GM12872 (cell line): Measurements from ENCODE around the gene OTP.

Source experiments
- TF ChIP-seq, protein P1 (sequence below): IDR thresholded peaks from 3 replicates; pipeline ENCODE4 v1.5.1; 2011; ENCODE audit warnings: low read depth, mild to moderate bottlenecking, low read length, moderate library complexity; ENCODE audit not compliant: insufficient read depth

Gene OTP

DNA sequence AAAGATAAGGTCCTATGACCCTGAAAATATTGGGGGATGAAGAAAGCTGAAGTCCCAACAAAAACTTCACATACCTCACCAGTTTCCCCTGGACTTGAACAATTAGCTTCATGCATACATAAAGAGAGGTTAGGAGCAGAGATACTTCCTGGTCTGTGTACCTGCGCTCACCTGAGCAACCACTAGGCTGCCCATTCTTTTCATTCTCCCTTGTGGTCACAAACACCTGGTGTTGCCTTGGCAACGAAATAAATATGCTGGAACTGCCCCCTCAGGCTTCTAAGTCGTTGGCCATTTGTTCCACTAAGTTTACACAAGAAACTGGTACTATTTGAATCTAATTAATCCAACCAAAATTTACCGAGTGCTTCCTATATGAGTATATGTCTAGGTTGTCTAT is 18.1 kb downstream of the OTP start:
- TF ChIP-seq, protein P1, sequence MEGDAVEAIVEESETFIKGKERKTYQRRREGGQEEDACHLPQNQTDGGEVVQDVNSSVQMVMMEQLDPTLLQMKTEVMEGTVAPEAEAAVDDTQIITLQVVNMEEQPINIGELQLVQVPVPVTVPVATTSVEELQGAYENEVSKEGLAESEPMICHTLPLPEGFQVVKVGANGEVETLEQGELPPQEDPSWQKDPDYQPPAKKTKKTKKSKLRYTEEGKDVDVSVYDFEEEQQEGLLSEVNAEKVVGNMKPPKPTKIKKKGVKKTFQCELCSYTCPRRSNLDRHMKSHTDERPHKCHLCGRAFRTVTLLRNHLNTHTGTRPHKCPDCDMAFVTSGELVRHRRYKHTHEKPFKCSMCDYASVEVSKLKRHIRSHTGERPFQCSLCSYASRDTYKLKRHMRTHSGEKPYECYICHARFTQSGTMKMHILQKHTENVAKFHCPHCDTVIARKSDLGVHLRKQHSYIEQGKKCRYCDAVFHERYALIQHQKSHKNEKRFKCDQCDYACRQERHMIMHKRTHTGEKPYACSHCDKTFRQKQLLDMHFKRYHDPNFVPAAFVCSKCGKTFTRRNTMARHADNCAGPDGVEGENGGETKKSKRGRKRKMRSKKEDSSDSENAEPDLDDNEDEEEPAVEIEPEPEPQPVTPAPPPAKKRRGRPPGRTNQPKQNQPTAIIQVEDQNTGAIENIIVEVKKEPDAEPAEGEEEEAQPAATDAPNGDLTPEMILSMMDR, result 0 out of 3 replicates have a peak, but pooled peaks have one; percentile 22

DNA sequence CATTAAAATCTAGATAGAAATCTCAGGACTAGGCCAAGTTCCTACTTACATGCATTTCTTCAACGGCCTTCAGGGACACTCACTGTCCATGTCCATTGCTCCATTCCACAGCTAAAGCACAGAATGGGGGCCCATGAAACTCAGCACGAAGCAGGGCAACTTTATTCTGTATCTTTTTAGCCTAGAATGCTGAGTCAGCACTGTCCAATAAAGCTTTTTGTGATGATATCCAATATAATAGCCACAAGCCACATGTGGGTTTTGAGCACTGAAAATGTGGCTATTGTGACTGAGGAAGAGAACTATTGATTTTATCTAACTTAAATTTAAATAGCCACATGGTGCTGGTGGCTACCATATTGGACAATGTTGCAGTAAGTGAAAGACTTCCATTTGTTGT is 21.6 kb downstream of the OTP start:
- TF ChIP-seq, protein P1, result no peak

DNA sequence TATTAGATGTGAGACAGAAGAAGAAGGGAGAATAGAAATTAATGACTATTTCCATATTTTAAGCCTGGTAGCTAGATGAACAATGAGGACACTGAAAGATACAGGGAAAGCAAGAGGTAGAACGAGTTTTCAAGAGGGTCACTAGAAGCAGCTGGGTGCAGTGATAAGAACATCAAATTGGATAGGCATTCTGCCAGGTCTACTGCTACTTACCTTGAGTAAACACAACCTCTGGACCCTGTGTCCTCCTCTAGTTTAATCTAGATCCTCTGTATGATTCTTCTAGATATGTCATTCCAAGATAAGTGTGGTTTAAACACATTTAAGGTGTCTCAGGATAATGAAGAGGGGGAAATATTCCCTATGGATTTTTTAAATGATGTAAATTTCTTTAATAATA is 31.2 kb downstream of the OTP start:
- TF ChIP-seq, protein P1, result no peak

DNA sequence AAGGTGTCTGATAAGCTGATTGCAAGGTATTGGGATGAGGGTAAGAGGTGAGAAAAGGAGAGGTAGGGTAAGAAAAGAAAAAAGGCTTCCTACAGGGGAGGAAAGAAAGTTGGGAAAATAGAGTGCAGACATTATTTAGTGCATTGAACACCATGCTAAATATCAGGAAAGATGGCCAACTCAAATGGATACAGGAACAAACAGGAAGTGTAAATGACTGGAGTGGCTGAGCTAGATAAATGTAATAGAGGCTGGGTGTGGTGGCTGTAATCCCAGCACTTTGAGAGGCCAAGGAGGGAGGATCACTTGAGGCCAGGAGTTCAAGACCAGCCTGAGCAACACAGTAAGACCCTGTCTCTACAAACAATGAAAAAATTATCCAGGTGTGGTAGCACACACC is 32.2 kb downstream of the OTP start:
- TF ChIP-seq, protein P1, result no peak

DNA sequence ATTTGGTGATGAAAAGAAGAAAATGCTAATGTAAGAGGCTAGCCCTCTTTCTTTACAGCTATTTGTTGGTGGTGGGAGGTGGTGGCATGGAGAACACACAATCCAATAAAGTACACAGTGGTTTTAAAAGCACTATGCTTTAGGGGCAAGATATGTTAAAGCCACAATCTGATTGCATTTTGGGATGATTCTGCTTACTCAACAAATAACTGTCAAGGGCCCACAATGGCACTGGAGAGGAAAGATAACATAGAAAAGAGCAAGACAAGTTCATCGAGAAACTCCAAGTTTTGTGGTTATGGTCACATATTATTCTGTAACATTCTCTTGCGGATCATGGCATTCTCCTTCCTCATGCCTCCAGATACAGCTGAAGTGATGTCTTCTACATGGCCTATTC is 38.8 kb downstream of the OTP start:
- TF ChIP-seq, protein P1, result no peak

DNA sequence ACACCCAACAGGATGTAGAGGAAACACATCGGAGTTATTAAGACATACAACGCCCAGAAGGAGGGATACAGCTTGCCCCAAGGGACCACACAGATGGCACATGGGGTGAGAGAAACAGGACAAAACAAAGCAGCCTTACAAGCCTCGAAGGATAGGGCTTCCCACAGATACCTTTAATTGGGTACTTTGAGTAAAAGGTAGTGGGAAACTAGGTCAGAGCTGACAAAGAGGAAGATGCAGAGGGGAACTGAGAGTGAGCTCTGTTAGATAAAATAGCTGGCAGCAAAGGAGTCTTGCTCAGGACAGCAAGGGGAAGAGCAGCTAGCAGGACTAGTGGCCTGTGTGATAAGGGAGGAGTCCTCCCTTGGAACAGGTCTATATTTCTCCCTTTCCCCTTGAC is 48.2 kb downstream of the OTP start:
- TF ChIP-seq, protein P1, result no peak

DNA sequence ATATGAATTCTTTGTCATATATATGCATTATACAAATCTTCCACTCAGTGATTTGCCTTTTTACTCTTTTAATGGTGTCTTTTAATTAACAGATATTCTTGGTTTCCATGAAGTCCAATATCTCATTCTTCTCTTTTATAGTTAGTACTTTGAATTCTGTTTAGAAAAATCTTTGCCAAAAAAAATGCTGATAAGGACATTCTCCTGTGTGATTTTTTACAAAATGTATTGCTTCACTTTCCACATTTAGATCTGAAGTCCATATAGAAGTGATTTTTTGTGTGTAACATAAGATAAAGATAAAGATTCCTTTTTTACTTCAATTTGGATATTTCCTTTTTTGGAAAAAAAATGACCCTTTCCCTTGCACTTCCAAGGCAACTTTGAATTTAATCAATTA is 50.3 kb downstream of the OTP start:
- TF ChIP-seq, protein P1, result no peak

DNA sequence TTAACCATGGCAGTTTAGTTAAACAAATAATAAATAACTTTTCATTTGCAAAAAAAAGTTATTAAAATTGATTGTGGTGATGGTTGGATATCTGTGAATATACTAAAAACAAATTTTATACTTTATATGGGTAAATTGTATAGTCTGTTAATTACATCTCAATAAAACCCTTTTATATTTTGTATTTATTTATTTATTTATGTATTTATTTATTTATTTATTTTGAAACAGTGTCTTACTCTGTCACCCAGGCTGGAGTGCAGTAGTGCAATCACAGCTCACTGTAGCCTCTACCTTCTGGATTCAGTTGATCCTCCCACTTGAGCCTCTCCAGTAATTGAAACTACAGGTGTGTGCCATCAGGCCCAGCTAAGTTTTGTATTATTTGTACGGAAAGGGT is 52.4 kb downstream of the OTP start:
- TF ChIP-seq, protein P1, result no peak
